ENCODE measurements around the gene PGD. TPM values are rescaled to one million over a fixed set of nuclear protein-coding genes. Genes with fewer than 3 reads are reported as not detected.

Gene PGD
- total RNA-seq, 1 donor from 2014 or later = 213 TPM

DNA sequence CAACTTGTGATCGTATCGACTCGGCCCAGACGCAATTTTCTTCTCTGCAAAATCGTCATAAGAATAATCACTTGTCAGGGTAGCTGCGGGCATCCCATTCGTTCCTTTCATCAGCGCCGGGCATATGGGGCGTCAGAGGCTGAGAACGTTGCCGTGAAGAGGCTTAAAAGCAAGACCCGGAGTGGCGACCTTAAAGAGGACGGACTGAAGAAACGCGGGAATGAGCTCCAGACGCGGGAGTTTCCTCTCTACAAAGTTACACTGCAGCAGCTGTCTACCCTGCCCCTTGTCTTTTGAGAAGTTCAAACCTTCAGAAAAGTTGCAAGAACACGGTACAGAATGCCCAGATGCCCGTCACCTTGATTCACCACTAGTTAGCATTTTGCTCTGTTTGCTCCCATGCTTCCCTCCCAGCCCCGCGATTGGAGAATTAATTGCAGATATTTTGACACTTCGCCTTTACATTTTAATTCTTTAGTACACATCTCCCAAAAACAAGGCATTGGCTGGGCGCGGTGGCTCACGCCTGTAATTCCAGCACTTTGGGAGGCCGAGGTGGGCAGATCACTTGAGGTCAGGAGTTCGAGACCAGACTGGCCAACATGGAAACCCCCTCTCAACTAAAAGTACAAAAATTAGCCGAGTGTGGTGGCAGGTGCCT, 32.3 kb downstream of the PGD start:
- Histone ChIP-seq H3K36me3 (no peaks in the 10 kb centered on the region), H3K27ac (peak overlapping the region; percentile 70), H3K4me1 (peaks cover 17% of the 10 kb centered on the region), H3K4me3 (peak overlapping the region; percentile 87), H3K27me3 (ENCODE audit: low read depth) (no peaks in the 10 kb centered on the region), H3K9me3 (no peaks in the 10 kb centered on the region)
- intact Hi-C loops (cut with DNase I) = no loop called here
- no peak for DNase-seq
- ATAC-seq = no peak
- TF ChIP-seq, protein P1, sequence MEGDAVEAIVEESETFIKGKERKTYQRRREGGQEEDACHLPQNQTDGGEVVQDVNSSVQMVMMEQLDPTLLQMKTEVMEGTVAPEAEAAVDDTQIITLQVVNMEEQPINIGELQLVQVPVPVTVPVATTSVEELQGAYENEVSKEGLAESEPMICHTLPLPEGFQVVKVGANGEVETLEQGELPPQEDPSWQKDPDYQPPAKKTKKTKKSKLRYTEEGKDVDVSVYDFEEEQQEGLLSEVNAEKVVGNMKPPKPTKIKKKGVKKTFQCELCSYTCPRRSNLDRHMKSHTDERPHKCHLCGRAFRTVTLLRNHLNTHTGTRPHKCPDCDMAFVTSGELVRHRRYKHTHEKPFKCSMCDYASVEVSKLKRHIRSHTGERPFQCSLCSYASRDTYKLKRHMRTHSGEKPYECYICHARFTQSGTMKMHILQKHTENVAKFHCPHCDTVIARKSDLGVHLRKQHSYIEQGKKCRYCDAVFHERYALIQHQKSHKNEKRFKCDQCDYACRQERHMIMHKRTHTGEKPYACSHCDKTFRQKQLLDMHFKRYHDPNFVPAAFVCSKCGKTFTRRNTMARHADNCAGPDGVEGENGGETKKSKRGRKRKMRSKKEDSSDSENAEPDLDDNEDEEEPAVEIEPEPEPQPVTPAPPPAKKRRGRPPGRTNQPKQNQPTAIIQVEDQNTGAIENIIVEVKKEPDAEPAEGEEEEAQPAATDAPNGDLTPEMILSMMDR (IDR thresholded peaks at IDR 0.05) = no peak

DNA sequence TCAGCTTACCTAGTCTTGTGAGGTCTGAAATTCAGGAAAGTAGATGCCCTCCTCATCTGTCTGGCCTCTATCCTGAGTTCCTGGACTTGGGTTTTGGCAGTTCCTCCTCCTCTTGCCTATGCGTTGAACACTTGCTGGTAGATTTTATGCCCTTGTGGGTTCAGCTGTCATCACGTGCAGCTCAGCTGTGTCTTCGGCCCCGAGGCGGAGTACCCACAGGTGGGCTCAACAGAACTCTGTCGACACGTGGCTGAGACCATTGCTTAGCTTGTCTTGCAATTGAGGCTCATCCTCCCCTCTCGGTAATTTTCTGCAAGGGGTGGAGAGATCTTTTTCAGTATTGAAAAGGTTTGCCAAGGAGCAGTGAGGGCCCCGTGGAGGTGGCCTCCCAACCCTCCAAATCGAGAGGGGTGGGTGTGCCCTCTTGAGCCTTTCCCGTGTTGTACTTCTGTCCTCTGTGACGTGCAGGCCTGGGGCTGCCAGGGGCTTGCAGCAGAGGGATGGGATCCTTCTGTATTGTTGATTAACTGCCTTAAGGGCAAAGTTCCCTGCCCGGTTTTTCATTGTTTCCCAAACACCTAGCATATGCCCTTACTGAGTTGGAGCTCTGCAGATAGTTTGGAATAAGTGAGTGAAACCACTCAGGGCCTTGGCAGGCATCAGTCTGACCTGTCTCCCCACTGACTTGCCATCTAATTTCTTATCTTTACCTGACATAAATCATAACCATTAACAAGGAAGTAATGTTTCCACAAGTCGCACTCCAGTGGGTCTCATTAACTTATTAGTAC, 34.2 kb downstream of the PGD start:
- no peak overlapping the region for H3K4me3 ChIP-seq
- no peaks in the 10 kb centered on the region for H3K9me3 ChIP-seq
- H3K27me3 ChIP-seq (ENCODE audit: low read depth) = no peaks in the 10 kb centered on the region
- TF ChIP-seq, protein P1 (IDR thresholded peaks at IDR 0.05) = no peak
- peaks cover 17% of the 10 kb centered on the region for H3K4me1 ChIP-seq
- H3K36me3 ChIP-seq = no peaks in the 10 kb centered on the region
- DNase-seq = no peak
- intact Hi-C loops (cut with DNase I) = no loop called here
- no peak overlapping the region for H3K27ac ChIP-seq
- no peak for ATAC-seq

DNA sequence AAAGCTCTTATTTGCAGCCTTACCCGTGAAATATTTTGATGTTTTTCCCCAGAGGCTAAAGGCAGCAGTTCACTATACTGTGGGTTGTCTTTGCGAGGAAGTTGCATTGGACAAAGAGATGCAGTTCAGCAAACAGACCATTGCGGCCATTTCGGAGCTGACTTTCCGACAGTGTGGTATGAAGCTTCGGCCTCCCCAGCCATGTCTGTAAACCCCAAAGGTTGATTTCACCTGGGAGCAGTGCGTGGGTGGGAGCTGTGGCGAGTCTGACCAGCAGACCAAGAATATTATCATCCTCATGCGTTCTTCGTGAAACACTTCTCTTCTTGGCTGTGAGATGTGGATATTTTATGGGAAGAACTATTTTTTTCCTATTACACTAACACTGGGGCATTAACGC, 34.9 kb downstream of the PGD start:
- H3K4me3 ChIP-seq = no peak overlapping the region
- no peaks in the 10 kb centered on the region for H3K27me3 ChIP-seq (ENCODE audit: low read depth)
- ATAC-seq (no peak), DNase-seq (no peak)
- H3K36me3 ChIP-seq = no peaks in the 10 kb centered on the region
- peaks cover 17% of the 10 kb centered on the region for H3K4me1 ChIP-seq
- no peak overlapping the region for H3K27ac ChIP-seq
- H3K9me3 ChIP-seq = no peaks in the 10 kb centered on the region
- intact Hi-C loops (cut with DNase I) = no loop called here
- TF ChIP-seq, protein P1 (IDR thresholded peaks at IDR 0.05) = no peak

DNA sequence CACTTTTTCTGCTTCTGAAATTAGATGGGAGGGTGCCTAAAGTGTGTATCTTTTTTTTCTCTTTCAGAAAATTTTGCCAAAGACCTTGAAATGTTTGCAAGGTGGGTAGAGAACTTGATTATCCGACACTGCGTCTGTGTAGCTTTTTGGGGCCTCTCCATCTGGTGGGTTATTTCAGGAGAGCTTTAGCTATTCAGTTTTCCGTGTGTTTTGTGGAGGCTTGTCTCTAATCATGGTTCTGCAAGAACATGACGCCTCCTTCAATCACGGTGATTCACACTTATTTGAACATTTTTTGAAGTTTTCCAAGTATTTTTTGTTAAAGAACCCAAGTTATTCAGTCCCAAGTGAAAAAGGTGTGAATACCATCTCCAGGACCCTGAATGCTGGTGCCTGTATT, 35.7 kb downstream of the PGD start:
- TF ChIP-seq, protein P1 (IDR thresholded peaks at IDR 0.05) = no peak
- ATAC-seq = no peak
- Histone ChIP-seq H3K27ac (no peak overlapping the region), H3K9me3 (no peaks in the 10 kb centered on the region), H3K27me3 (ENCODE audit: low read depth) (no peaks in the 10 kb centered on the region), H3K4me3 (no peak overlapping the region), H3K4me1 (peaks cover 15% of the 10 kb centered on the region), H3K36me3 (no peaks in the 10 kb centered on the region)
- intact Hi-C loops (cut with DNase I) = no loop called here
- DNase-seq = no peak

DNA sequence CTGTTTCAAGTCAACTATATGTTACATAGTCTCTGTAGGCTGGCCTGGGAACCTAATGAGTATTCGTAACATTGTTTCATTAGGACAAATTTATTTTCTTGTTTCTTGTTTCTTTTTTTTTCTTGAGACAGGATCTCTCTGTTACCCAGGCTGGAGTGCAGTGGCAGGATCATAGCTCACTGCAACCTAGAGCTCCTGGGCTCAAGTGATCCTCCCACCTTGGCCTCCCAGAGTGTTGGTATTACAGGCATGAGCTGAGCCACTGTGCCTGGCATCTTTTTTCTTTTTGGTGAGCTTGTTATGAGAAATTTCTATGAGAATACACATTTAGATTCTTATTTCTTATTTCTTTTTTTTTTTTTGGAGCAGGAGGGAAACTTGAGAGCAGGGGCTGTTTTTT, 38.2 kb downstream of the PGD start:
- Histone ChIP-seq H3K27ac (no peak overlapping the region), H3K9me3 (no peaks in the 10 kb centered on the region), H3K27me3 (ENCODE audit: low read depth) (no peaks in the 10 kb centered on the region), H3K36me3 (peaks cover 7% of the 10 kb centered on the region), H3K4me3 (no peak overlapping the region), H3K4me1 (no peaks in the 10 kb centered on the region)
- ATAC-seq = no peak
- TF ChIP-seq, protein P1 (IDR thresholded peaks at IDR 0.05) = no peak
- intact Hi-C loops (cut with DNase I) = no loop called here
- DNase-seq = no peak
